Thyroid gland (tissue), 4 donors: ENCODE data around the gene HDDC3.

Experiments
- POLR2A ChIP-seq, 2 donors: fragments of 450-650 bp; IDR thresholded peaks; one replicate each; pipeline ENCODE4 v1.6.1; 2017; ENCODE audit warnings: antibody characterized with exemption in 2 of 2, mild to moderate bottlenecking in 2 of 2, moderate library complexity in 1 of 2
- TF ChIP-seq, protein P1 (sequence below), 6 experiments: fragments of 200-600 bp in 3 of 6; fragments of 450-650 bp in 3 of 6; sonication (generic) in 3 of 6; IDR thresholded peaks; one replicate each; pipeline ENCODE4 v1.5.1; 2016 to 2019; ENCODE audit warnings: antibody characterized with exemption in 6 of 6, mild to moderate bottlenecking in 2 of 6, inconsistent platforms in 1 of 6, moderate library complexity in 1 of 6

DNA sequence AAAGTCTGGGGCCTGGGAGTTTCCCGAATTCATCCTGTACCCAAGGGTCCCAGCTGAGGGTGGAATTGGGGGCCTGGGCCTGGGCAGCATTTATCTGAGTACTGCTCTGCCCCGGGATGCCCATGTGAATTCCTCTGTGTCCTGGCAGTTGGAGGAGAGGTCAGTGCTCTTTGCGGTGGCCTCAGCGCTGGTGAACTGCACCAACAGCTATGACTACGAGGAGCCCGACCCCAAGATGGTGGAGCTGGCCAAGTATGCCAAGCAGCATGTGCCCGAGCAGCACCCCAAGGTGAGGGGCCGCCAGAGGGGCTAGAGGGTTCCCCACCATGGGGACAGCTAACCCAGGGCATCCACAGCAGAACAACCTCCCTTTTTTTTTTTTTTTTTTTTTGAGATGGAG lies 16.2 kb upstream of the HDDC3 start:
- no peak for TF ChIP-seq POLR2A (IDR thresholded peaks at IDR 0.05)
- TF ChIP-seq, protein P1, sequence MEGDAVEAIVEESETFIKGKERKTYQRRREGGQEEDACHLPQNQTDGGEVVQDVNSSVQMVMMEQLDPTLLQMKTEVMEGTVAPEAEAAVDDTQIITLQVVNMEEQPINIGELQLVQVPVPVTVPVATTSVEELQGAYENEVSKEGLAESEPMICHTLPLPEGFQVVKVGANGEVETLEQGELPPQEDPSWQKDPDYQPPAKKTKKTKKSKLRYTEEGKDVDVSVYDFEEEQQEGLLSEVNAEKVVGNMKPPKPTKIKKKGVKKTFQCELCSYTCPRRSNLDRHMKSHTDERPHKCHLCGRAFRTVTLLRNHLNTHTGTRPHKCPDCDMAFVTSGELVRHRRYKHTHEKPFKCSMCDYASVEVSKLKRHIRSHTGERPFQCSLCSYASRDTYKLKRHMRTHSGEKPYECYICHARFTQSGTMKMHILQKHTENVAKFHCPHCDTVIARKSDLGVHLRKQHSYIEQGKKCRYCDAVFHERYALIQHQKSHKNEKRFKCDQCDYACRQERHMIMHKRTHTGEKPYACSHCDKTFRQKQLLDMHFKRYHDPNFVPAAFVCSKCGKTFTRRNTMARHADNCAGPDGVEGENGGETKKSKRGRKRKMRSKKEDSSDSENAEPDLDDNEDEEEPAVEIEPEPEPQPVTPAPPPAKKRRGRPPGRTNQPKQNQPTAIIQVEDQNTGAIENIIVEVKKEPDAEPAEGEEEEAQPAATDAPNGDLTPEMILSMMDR (IDR thresholded peaks at IDR 0.05), result no peak
